Left hindlimb (tissue), 1 donor: ENCODE results near the gene C1QL1.

Source experiments
- DNase-seq: peaks from one replicate; pipeline ENCODE4 v3.0.0-alpha.2; 2018

The C1QL1 gene

DNA sequence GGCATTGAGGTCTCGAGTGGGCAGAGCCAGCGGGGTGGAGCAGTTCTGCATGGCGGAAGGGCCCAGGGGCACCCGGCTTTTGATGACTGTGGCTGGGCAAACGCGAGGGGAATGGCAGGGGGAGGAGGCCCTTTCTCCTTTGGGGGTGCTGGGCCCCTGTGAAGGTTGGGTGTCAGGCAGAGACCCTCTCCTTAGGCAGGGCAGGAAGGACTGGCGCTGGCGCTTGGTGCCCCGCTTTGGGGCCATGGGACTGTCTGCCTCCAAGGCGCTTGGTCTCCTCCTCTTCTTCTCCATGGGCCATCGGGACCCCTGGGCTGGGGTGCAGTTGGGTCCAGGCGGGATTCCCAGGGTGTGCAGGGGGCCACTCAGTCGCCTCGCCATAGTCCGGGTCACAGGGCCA lies 40.0 kb downstream of the C1QL1 start:
- no peak for DNase-seq

DNA sequence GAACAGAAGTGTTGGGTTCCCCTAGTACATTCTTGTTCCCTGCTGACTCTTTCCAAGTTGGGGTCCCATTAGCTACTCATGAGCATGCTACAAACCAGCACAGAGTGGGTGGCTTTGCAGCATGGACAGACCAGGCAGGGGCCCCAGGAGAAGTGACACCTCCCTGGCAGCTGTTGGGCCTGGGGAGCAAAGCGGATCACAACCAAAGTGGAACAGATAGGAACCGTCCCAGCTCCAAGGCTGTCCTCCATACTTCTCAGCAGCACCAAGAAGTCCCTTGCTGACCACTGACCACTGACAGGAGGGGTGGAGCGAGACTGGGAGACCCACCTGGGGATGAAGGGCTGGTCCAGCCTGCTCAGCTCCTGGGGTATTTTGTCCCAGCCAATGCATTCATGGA lies 40.4 kb downstream of the C1QL1 start:
- no peak for DNase-seq

- DNase-seq = peak; percentile 20
These were observed 41.1 kb downstream of the C1QL1 start for GRCh38 chr17:44926821-44927525.

- DNase-seq = peak; percentile 27
These were observed 42.1 kb downstream of the C1QL1 start for GRCh38 chr17:44925731-44926697.

GRCh38 chr17:44924107-44924544 lies 44.0 kb downstream of the C1QL1 start:
- DNase-seq = no peak

DNA sequence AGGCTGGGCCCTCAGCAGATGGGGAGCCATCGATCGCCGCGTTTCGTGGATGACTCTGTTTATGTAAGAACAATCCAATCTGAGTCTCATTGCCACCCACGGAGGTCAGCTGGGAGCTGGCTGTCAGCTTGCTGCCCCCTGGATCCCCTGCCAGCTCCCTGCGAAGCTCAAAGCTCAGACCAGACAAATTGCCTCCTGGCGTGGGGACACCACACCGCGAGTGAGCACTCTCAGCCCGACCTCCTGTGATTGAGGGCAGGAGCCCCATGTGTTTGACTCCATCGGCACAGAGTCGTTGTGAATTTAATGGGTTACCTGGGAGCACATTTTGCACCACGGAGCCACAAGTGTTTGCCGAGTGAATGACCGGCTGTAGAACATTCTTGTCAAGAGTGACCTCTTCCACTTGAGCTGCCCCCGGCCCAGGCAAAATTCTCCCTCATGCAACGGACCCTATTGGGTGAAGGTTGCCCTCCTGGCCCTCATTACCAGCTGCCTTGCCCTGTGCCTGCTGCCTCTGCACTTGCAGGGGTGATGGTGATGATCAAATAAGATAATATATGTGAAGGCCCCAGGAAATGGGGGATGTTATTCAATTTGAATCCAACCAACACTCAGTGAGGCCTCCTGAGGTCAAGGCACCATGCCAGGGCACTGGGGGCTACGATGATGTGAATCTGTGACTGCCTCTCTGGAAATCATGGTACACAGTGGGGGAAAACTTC lies 45.2 kb downstream of the C1QL1 start:
- peak; percentile 23 for DNase-seq

- peak; percentile 23 for DNase-seq
These were observed 46.0 kb downstream of the C1QL1 start for GRCh38 chr17:44922136-44922535.

GRCh38 chr17:44921122-44921882 lies 46.8 kb downstream of the C1QL1 start:
- peak; percentile 29 for DNase-seq

GRCh38 chr17:44920565-44920940 lies 47.5 kb downstream of the C1QL1 start:
- peak; percentile 25 for DNase-seq

- peak; percentile 85 for DNase-seq
These were observed 48.1 kb downstream of the C1QL1 start for GRCh38 chr17:44919885-44920564.

DNA sequence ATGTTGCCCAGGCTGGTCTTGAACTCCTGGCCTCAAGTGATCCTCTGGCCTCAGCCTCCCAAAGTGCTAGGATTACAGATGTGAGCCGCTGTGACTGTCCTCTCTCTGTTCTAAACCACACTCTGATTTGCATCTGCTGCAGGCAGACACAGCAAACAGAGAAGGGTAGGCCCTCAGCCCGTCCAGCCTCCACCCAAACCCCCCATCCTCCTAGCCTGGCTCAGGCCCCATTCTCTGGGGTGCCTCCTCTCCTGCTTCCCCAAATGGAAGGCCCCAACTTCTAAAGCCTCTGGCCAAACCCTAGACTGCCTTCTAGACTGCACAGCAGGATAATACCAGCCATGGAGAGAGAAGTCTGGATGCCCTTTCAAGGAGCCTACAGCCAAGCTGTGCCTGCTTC lies 48.7 kb downstream of the C1QL1 start:
- DNase-seq = no peak

- no peak for DNase-seq
These were observed 50.1 kb downstream of the C1QL1 start for GRCh38 chr17:44918006-44918405.

DNA sequence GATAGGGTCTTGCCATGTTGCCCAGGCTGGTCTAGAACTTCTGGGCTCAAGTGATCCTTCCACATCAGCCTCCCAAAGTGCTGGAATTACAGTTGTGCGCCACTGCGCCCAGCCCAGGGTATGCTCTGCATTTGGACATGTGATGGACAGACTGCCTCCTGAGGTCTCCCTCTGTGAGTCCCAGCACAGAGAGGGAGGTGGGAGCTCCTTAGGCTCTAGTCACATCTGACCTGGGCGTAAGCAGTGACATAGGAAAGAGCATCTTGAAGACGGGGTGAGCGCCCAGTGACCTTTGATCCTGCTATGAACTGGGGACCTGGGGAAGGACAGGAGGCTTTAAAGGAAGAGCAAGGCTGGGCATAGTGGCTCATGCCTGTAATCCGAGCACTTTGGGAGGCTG lies 50.6 kb downstream of the C1QL1 start:
- DNase-seq = no peak

DNA sequence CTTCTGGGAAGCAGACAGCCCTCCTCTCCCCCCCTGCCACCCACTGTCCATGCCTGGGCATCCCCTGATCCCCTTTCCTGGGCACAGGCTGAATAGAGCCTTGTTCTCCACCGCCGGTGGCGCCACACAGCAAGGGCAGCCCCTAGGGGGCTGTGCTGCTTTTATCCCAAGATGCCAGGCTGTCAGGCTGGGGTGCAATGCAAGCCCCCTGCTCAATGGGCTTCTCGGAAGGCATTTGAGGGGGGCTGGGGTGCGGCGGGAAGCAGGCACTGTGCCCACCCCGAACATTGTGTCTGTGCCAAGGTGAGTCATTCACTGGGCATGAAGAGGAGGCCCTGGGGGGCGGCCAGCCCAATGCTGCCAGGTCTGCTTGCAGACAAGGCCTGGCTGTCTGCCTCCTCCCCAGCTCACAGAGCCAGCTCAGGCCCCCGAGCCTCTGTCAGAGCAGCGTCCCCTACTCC lies 51.3 kb downstream of the C1QL1 start:
- peak; percentile 69 for DNase-seq

DNA sequence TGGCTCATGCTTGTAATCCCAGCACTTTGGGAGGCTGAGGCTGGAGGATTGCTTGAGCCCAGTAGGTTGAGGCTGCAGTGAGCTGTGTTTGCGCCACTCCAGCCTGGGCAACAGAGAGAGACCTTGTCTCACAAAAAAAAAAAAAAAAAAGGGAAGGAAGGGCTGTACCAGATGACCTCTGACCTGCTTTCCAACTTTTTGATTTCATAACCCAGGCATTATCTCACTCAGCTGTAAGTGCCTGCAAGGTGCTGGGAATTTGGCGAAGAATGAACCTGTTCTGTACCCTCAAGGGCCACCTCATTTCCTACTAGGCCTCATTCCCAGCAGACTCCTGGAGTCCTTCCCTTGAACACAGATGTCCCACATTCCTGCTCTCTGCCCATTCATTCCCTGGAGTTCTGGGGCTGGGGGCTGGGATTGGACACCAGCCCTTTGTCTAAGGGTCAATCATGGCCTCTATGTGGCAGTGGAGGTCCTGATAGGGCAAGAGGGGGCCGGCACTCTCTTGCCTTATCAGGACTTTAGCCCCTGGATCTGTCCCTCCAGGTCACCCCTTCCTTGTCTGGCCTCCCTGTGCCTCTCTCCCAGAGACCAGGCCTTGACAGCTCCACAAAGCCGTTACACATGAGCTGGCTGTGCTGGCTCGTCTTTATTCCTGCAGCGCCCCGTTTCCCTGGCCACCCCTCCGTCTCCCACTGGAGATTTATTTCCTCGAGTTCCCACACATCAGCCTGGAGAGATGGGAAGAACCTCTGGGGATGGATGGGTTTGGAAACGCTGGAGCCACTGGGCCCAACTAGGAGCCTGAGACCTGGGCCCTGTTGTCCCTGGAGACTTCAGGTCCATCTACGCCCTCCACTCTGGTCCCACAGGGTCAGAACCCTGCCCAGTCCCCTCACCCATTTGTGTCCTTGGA lies 52.0 kb downstream of the C1QL1 start:
- DNase-seq = no peak

DNA sequence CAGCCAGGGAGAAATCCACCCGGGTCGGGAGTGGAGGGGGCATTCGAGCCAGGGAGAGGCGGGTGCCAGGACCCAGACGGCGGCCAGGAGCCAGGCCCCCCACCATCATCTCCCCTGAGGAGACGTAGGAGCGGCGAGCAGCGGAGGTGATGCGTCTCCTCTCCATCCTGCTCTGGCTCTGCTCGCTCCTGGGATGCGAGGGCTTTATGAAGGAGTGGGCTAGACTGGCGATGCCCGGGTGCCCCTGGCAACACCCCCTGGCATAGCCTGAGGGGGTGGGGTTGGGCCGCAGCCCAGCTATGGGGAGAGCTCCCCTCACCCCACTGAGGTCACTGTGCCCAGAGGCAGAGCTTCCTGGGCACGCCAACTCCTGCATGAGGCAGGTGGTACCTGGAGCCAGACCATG lies 52.8 kb downstream of the C1QL1 start, which contains the start of gene GFAP:
Gene GFAP (minus strand): TSS at position 180 of the 406 bp plus-strand sequence. CDS start 14 bp downstream, at position 166.
- DNase-seq = no peak

- no peak for DNase-seq
These were observed 53.3 kb downstream of the C1QL1 start for GRCh38 chr17:44914698-44915271.

DNA sequence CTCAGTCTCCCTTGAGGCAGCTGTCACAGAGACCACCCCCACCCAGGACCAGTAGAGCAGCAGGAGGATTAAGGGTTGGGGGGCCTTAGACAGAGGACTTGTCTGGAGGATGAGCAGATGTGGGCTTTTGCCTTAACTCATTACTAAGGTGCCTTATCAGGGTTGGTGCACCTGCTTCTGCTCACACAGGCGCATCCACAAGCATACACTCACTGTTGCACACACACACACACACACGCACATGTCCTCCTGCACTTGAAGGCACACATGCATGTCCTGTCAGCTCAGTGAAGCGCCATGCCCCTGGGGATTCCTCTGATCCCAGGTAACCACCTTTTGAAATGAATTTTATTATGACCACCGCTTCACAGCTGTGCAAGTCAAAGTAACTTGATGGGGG lies 54.0 kb downstream of the C1QL1 start:
- no peak for DNase-seq

GRCh38 chr17:44913676-44914075 lies 54.4 kb downstream of the C1QL1 start:
- peak; percentile 23 for DNase-seq
